A673 (cell line): ENCODE results near the gene ZBTB26. TPM values are rescaled to one million over a fixed set of nuclear protein-coding genes. Genes with fewer than 3 reads are reported as not detected.

Experiments used
- BruUV-seq: library from RNA; stranded (reverse); fragments of 400-500 nt; replicated peaks from 2 replicates; lab custom pipeline; 2021; lab: Mats Ljungman, UMichigan
- CTCF ChIA-PET: fragments of 300-600 bp; sonication (Branson Sonifier 250); formaldehyde crosslinking; loops from one replicate; lab custom pipeline; 2022; ENCODE audit warnings: antibody characterized with exemption; lab: Charles Lee
- POLR2A ChIA-PET: fragments of 300-600 bp; sonication (Branson Sonifier 250); formaldehyde crosslinking; loops from one replicate; lab custom pipeline; 2022; ENCODE audit warnings: antibody characterized with exemption; ENCODE audit not compliant: low non-redundant PET; lab: Charles Lee
- DNase-seq: peaks from one replicate; pipeline ENCODE4 v3.0.0-alpha.2; 2015; ENCODE audit warnings: low spot score
- H3K27ac ChIP-seq: fragments of 200-600 bp; sonication (generic); 2 replicates; pipeline ENCODE4 v1.5.1; 2016; ENCODE audit warnings: mixed run types, low read depth, mild to moderate bottlenecking, mixed read lengths, antibody characterized with exemption, low read length; ENCODE audit not compliant: poor library complexity, severe bottlenecking
- H3K27me3 ChIP-seq: fragments of 200-600 bp; sonication (generic); replicated peaks from 2 replicates; pipeline ENCODE4 v1.6.1; 2017; ENCODE audit warnings: mixed run types, low read depth, mild to moderate bottlenecking, mixed read lengths, antibody characterized with exemption, low read length; ENCODE audit not compliant: insufficient read depth, poor library complexity
- H3K36me3 ChIP-seq: fragments of 200-600 bp; sonication (generic); 2 replicates; pipeline ENCODE4 v1.6.1; 2016; ENCODE audit warnings: mixed run types, mild to moderate bottlenecking, mixed read lengths, antibody characterized with exemption, low read length; ENCODE audit not compliant: insufficient read depth, poor library complexity, severe bottlenecking
- H3K4me1 ChIP-seq: fragments of 200-600 bp; sonication (generic); 2 replicates; pipeline ENCODE4 v1.6.1; 2017; ENCODE audit warnings: mixed run types, mild to moderate bottlenecking, mixed read lengths, antibody characterized with exemption, low read length; ENCODE audit not compliant: insufficient read depth, poor library complexity, severe bottlenecking
- H3K4me3 ChIP-seq: fragments of 200-600 bp; sonication (generic); 2 replicates; pipeline ENCODE4 v1.5.1; 2016; ENCODE audit warnings: low read depth, mixed run types, mild to moderate bottlenecking, mixed read lengths, low read length; ENCODE audit not compliant: poor library complexity, severe bottlenecking
- H3K9me3 ChIP-seq: fragments of 200-600 bp; sonication (generic); 2 replicates; pipeline ENCODE4 v1.6.1; 2016; ENCODE audit warnings: mixed run types, low read depth, mild to moderate bottlenecking, mixed read lengths, antibody characterized with exemption, low read length; ENCODE audit not compliant: poor library complexity, severe bottlenecking
- EZH2 ChIP-seq: fragments of 200-600 bp; sonication (generic); IDR thresholded peaks from 2 replicates; pipeline ENCODE4 v1.6.1; 2017; ENCODE audit warnings: borderline replicate concordance, low read depth, mild to moderate bottlenecking, mixed read lengths, antibody characterized with exemption, low read length; ENCODE audit not compliant: poor library complexity, severe bottlenecking
- intact Hi-C: fragments of 100-400 bp; cut with micrococcal nuclease; formaldehyde crosslinking; loops from one replicate; pipeline ENCODE4 v1.10.0; 2022; ENCODE audit not compliant: unreplicated experiment
- total RNA-seq: library from RNA; stranded (reverse); gene quantifications from 2 replicates; pipeline ENCODE4 v1.2.3, GENCODE V29; 2021
- TF ChIP-seq, protein P1 (sequence below): fragments of 300-800, 200-600 bp; sonication (generic); conservative IDR thresholded peaks from 2 replicates; pipeline ENCODE4 v1.5.1; 2017; ENCODE audit warnings: low read depth, mild to moderate bottlenecking, antibody characterized with exemption, low read length, moderate library complexity, mixed read lengths

ZBTB26 gene
- total RNA-seq, 1 experiment from 2014 or later, result 10.1 TPM

DNA sequence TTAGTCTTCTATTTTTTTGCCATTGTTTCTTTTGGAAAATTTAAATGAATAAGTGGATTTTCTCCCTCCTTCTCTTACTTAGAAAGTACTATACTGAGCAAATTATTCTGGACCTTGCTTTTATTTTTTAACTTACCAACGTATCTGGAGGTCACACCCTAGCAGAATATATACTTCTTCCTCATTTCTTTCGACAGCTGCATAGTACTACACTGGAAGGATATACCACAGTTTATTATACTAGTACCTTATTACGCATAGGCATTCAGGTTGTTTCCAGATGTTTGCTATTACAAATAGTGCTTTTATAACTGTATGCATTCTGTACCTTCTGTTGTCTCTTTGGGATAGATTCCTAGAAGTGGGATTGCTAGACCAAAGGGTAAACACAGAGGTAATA, 42.8 kb downstream of the ZBTB26 start:
- Histone ChIP-seq H3K9me3 (no peaks in the 10 kb centered on the region), H3K27ac (no peak overlapping the region), H3K4me3 (no peak overlapping the region), H3K4me1 (no peaks in the 10 kb centered on the region), H3K27me3 (no peaks in the 10 kb centered on the region), H3K36me3 (peaks cover 54% of the 10 kb centered on the region)
- ChIA-PET CTCF (no interaction called here), POLR2A (no interaction called here)
- no peak for TF ChIP-seq EZH2
- TF ChIP-seq, protein P1, sequence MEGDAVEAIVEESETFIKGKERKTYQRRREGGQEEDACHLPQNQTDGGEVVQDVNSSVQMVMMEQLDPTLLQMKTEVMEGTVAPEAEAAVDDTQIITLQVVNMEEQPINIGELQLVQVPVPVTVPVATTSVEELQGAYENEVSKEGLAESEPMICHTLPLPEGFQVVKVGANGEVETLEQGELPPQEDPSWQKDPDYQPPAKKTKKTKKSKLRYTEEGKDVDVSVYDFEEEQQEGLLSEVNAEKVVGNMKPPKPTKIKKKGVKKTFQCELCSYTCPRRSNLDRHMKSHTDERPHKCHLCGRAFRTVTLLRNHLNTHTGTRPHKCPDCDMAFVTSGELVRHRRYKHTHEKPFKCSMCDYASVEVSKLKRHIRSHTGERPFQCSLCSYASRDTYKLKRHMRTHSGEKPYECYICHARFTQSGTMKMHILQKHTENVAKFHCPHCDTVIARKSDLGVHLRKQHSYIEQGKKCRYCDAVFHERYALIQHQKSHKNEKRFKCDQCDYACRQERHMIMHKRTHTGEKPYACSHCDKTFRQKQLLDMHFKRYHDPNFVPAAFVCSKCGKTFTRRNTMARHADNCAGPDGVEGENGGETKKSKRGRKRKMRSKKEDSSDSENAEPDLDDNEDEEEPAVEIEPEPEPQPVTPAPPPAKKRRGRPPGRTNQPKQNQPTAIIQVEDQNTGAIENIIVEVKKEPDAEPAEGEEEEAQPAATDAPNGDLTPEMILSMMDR, result no peak
- no peak for DNase-seq
- no TSS peak for BruUV-seq
- intact Hi-C loops, result no loop called here

GRCh38 chr9:122883125-122883524, 48.2 kb downstream of the ZBTB26 start:
- no peak overlapping the region for H3K4me3 ChIP-seq
- no peak overlapping the region for H3K27ac ChIP-seq
- H3K27me3 ChIP-seq, result no peaks in the 10 kb centered on the region
- POLR2A ChIA-PET, result no interaction called here
- no peaks in the 10 kb centered on the region for H3K4me1 ChIP-seq
- TF ChIP-seq EZH2, result no peak
- TF ChIP-seq, protein P1, result no peak
- intact Hi-C loops, result no loop called here
- H3K36me3 ChIP-seq, result peaks cover 66% of the 10 kb centered on the region
- H3K9me3 ChIP-seq, result no peaks in the 10 kb centered on the region
- CTCF ChIA-PET, result interaction anchor here (0.6 kb wide), 1 partner anchor 108 kb away, joined by 5 read pairs; no protein-coding TSS in a partner anchor
- DNase-seq, result no peak
- no TSS peak for BruUV-seq

- POLR2A ChIA-PET, result no interaction called here
- no peaks in the 10 kb centered on the region for H3K27me3 ChIP-seq
- DNase-seq, result no peak
- no peak for TF ChIP-seq EZH2
- TF ChIP-seq, protein P1, result no peak
- no peak overlapping the region for H3K27ac ChIP-seq
- BruUV-seq, result no TSS peak
- CTCF ChIA-PET, result no interaction called here
- intact Hi-C loops, result no loop called here
- no peaks in the 10 kb centered on the region for H3K9me3 ChIP-seq
- H3K4me1 ChIP-seq, result no peaks in the 10 kb centered on the region
- peaks cover 82% of the 10 kb centered on the region for H3K36me3 ChIP-seq
- H3K4me3 ChIP-seq, result no peak overlapping the region
These were observed 51.9 kb downstream of the ZBTB26 start for GRCh38 chr9:122879443-122879842.
